ENCODE data around the gene ASB1.
"Not testable (repeated sequence)": the region's sequence is repeated elsewhere in the genome, so short reads cannot be mapped to it uniquely, and the experiment has no call there.

The ASB1 gene

DNA sequence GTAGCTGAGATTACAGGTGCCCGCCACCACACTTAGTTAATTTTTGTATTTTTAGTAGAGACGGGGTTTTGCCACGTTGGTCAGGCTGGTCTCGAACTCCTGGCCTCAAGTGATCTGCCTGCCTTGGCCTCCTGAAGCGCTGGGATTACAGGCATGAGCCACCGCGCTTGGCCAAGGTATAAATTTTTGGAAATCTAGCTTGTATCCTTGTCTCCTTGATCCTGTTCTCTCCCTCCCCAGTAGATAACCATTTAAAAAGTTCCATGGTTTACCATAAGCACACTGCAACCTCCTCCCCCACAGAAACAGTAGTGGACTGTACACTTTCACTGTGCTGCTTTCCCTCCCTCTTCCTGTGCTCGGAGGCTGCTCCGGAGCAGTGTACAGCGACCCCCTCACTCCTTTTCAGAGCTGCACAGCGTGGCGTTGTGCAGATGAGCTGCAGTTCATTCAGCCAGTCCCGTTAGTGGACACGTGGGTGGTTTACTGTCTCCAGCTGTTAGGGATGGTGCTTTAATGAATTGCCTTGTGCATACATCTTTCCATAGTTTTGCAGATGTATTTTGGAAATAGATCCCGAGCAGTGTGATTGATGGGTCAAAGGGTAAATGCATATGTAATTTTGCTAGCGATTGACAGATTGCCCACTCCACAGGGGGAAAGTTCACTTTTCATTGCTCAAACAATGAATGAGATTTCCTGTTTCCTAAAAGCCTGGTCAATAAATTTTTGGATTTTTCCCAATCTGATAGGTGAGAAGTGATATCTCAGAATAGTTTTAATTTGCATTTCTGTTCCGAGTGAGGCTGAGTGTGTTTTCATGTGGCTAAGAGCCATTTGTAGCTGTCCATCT, 14.8 kb downstream of the ASB1 start:
- no peak for DNase-seq (ENCODE audit: low read depth in 3 of 3, low spot score in 1 of 3)

DNA sequence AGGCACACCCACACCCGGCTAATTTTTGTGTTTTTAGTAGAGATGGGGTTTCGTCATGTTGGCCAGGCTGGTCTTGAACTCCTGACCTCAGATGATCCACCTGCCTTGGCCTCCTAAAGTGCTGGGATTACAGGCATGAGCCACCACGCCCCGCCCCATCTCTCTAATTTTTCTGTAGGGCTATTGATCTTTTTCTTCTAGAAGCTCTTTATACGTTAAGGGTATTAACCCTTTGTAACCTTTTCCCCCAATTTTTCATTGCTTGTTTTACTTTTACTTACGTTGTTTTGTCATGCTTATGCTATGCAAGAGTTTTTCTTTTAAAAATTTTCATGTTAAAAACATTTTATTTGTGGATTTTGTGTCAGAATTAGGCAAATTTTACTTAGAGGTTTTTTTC, 15.5 kb downstream of the ASB1 start:
- not testable (repeated sequence) for DNase-seq (ENCODE audit: low read depth in 3 of 3, low spot score in 1 of 3)

DNA sequence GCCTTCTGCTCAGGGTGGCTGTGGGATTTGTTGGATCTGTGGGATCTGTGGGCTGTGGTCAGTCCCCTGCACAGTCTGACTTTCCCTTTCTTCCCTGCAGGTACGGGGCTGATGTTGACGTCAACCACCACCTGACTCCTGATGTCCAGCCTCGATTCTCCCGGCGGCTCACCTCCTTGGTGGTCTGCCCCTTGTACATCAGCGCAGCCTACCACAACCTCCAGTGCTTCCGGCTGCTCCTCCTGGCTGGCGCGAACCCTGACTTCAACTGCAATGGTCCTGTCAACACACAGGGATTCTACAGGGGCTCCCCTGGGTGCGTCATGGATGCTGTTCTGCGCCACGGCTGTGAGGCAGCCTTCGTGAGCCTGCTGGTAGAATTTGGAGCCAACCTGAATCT, 17.5 kb downstream of the ASB1 start:
- no peak for DNase-seq (ENCODE audit: low read depth in 3 of 3, low spot score in 1 of 3)

DNA sequence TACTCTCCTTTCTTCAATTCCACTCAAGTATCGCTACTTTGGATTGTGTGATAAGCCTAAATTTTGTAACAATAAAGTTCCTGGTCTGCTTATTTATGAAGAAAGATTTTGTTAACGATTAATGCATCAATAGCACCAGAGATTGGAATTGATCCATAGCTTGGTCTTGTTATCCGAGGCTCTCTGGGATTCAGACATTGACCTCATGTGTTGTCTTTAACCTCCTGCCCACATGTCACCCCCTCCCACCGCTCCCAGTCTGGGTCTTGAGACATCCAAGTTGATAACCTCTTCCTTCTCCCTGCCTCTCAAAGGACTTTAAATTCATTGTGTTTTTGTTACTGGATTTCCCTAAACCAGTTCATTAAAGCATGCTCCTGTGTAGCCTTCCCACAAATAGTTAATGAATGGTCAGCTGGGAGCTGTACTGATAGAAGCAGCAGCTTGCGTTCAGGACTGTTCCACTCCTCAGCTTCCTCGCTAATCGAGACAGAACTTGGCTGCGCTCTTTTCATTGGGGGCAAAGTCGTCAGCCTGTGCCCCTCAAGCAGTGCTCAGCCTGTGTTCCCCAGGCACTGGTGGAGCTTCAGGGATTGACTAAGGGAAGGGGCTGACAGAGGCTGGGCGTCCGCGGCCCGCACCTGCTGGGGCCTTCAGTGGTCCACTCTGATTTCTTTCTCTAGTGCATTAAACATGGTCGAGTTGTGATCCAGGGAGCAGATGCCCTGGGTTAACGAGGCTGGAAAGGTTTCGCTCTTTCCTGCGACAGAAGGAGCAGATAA, 18.9 kb downstream of the ASB1 start:
- DNase-seq (ENCODE audit: low read depth in 3 of 3, low spot score in 1 of 3), result no peak

DNA sequence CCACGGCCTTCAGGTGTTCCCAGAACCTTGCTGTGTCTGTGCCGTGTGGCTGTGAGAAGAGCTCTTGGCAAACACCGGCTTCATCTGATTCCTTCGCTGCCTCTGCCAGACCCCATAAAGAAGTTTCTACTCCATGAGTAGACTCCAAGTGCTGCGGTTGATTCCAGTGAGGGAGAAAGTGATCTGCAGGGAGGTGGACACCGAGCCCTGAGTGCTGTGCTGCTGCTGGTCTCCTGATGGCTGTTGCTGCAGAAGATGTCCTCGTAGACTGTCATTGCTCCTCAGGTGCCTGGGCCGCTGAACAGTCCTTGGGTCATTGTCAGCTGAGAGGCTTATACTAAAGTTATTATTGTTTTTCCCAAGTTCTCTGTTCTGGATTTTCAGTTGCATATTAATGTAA, 19.6 kb downstream of the ASB1 start:
- no peak for DNase-seq (ENCODE audit: low read depth in 3 of 3, low spot score in 1 of 3)

DNA sequence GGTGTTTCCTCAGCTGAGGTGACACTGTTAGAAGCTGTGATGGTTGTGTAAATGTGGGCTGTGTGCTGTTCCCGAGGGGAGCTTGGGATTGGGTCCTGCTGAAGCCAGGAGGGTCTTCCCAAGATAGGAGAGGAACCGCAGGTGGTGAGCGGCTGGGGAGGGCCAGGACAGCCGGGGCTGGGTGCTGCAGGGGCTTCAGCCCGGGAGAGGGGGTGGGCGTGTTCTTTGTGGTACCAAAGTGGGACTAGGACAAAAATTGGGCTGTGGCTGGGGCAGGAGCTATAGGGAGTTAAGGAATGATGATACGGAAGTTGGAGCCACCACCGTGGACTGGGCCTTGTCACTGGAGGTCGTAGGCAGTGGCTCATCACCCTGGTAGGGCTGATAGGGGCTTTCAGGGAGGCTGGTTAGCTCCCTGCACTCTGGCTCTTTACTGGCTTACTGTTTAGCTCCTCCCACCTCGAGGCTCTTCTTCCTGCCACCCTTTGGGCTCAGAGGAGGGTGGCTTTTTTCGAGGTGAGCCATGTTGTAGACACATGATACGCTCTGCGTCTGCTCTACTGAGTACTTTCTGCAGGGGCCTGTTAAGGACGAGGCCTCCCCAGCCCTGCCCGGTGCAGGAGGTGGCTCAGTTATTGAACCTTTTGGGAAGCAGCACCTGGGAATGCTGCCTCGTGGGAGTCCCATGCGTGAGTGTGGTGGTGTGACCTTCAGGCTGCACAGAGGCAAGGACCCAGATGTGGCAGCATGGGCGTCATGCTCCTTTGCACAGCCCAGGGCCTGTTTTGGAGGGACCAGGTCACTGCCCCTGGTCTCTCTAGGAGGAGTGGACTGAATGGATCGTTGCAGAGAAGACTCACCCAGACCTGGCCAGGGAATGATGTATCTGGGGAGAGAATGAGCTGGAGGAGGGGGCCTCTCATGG, 21.6 kb downstream of the ASB1 start:
- no peak for DNase-seq (ENCODE audit: low read depth in 3 of 3, low spot score in 1 of 3)

DNA sequence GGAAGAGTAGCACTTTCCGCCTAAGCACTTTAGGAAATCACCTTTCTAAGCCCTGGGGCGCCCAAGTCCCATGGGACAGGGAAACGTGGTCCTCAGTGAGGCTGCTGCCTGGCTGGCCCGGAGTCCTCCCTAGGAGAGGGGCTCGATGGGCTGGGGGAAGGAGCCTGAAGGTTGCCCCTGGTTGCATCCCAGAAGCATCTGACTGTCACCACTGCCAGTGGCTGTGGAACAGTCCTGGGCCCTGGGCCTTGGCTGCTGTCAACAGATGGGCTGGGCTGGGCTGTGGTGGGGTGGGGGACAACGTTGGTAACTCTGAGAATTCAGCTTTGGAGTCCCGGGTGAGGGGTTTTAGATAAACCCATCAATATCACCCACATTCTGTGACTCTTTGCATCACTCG, 22.5 kb downstream of the ASB1 start:
- no peak for DNase-seq (ENCODE audit: low read depth in 3 of 3, low spot score in 1 of 3)

DNA sequence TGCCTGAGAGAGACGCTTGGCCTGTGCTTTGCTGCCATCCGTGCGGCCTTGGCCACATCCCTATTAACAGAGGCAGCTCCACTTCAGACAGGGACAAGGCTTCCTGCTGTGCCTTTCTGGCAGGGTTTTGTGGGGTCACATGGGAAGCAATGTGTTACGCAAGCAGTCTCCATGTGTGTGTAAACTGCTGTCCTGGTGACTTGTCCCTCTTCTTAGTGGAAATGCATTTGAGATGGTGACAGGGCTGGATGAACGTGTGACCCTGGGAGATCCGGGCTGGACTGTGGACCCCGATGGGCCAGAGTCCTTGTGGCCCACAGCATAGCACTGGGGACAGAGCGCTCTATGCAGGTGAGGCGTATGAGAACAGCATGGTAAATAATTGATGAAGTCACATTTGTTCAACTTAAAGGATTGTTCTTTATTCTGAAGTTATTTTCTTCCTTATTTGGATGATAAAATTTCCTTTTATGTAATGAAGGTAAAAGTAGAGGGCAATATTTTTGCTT, 23.2 kb downstream of the ASB1 start:
- DNase-seq (ENCODE audit: low read depth in 3 of 3, low spot score in 1 of 3), result no peak

DNA sequence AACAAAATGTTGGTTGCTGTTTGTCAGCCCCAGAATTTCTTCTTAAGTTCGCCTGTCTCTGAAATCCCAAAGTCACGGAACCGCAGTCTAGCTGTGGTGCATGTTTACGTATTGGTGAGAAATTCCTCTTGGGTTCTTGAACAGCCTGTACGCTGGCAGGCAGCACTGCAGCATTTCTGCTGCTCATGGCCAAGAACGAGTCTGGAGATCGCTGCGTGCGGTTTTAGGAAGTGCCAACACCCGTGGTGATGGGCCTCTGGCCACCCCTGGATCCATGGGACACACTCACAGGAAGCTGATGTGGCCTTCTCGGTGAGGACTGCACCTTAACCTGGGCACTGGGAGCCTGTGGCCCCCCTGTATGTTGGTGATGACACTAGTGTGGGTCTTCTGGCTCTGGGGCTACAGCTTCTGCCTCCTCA, 23.7 kb downstream of the ASB1 start:
- DNase-seq (ENCODE audit: low read depth in 3 of 3, low spot score in 1 of 3), result no peak

DNA sequence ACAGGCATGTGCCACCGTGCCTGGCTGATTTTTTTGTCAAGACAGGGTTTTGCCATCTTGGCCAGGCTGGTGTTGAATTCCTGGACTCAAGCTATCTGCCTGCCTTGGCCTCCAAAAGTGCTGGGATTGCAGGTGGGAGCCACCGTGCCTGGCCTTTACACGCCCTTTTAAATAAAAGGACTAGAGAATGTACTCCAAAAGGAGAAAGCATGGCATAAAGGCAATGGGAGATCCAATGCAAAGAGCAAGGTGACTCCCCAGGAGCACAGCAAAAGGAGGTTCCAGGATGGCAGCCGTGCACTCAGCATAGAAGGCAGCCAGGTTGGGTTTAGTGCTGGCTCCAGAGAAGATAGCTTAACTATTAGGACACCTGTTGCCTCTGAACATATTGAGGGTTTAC, 27.1 kb downstream of the ASB1 start:
- no peak for DNase-seq (ENCODE audit: low read depth in 3 of 3, low spot score in 1 of 3)

DNA sequence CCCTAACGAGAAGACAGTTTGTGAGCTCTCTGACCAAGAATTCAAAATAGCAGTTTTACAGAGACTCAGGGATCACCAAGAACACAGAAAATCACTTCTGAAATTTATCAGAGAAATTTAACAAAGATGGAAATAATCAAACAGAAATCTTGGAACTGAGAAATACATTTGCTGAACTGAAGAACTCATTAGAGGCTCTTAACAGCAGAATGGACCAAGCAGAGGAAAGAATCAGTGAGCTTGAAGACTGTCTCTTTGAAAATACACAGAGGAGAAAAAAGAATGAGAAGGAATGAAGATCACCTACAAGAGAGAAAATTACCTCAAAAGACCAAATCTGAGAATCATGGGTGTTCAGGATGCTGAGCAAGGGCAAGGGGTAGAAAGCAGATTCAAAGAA, 29.7 kb downstream of the ASB1 start:
- no peak for DNase-seq (ENCODE audit: low read depth in 3 of 3, low spot score in 1 of 3)

DNA sequence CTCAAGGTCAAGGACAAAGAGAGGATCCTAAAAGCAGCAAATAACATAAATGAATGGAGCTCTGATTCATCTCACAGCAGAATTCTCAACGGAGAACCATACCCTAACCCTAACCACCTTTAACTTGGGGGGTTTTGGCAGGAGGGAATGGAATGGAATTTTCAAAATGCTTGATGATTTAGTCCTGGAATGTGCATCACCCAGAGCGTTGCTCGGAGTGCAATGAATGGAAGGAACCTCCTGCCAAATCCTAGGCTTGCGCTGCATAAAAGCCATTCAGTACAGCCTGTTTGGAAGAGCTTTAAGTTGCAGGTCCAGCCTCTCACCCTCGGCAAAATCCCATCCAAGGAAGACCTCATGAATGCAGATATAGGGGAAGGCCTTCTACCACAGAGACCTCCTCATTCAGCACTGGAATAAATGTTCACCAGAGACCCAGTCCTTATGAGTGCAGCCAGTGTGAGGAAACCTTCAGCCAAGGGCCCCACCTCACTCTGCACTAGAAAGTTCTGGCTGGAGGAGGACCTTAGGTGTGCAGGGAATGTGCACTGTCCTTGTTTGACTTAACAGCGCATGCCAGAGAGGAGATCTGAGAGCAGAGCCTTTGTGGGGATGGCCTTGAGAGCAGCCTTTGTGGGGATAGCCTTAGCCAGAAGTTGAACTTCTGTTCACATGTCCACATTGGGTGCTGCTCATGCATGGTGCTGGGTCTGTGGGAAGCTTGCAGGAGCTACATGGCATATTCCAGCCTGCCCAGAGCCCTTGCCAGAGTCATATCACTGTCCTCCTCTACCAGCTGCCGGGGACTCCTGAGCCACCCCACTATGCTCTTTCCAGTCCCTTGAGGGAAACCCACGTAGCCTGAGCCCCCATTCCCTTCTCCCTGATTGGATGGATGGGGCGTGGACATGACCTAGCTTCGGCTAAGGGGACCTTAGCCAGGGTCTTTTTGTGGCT, 30.5 kb downstream of the ASB1 start:
- DNase-seq (ENCODE audit: low read depth in 3 of 3, low spot score in 1 of 3), result no peak

DNA sequence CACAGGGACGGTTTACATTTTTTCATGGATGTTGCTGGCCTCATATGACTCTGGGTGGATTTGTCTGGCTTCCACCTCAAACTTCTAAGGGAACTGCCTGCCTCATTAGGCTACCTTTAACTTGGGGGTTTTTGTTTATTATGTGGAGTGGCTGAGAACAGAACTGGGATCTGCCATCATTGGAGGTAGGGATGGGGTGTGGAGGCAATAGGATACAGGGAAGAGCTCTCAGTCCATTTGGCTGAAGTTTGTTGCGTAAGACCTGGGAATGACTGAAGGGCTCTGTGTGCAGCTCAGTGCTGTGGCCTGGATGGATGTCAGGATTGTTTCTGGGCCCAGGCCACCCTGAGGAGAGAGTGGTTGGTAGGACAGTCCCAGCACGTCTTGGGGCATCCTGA, 31.2 kb downstream of the ASB1 start:
- DNase-seq (ENCODE audit: low read depth in 3 of 3, low spot score in 1 of 3), result no peak

DNA sequence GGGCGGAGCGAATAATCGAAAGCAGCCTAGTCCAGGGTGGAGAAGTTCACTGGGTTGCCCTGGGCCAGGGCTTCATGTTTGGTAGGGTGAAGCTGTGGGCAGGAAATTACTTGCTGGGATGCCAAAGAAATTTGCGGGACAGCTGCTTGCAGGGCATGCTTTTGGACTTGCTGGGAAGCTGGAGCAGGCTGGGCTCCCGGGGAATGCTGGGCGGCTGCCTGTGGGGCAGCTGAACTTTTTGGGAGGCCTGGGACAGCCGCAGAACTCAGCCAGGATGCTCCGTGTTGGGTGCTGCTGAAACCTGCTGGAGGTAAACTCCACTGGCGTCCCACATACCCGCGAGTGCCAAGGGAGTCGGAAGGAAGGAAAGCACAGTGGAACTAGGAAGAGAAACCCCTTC, 31.9 kb downstream of the ASB1 start:
- DNase-seq (ENCODE audit: low read depth in 3 of 3, low spot score in 1 of 3), result no peak

DNA sequence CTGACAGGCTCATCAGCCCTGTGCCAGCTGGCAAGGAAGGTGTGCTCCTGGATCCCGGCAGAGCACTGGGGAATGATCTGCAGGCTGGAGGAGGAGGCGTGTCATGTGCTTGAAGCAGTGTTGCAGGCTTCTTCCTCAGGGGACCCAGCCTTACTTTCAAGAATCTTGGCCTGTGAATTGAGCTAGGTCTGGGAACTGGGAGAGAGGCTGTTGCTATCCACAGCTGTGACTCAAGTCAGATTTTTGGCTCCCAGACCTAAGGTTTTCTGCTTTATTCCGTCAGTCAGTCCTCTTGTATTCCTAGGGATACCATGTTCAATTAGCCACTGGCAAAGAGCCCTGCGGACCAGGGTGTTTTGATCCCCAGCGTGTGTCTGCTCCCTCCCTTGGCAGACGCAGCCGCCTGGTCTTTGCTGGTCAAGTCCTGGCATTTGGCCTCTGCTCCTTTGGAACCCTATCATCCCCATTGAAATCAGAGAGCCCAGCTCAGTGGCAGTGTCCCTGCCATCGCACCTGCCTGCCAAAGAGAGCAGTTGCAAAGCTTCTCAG, 32.4 kb downstream of the ASB1 start:
- no peak for DNase-seq (ENCODE audit: low read depth in 3 of 3, low spot score in 1 of 3)

DNA sequence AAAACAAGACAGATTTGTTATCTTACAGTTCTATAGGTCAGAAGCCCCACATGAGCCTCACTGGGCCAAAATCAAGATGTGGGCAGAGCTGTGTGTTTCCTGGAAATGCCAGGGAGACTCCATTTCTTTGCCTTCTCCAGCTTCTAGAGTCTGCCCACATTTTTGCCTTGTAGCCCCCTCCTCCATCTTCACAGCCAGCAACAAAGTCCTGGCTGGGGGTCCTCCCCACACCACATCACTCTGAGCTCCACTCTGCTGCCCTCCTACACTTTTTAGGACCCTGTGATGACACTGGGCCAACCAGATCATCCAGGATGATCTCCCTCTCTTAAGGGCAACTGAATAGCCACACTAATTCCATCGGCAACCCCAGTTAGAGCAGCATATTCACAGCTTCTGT, 34.3 kb downstream of the ASB1 start:
- DNase-seq (ENCODE audit: low read depth in 3 of 3, low spot score in 1 of 3), result no peak

DNA sequence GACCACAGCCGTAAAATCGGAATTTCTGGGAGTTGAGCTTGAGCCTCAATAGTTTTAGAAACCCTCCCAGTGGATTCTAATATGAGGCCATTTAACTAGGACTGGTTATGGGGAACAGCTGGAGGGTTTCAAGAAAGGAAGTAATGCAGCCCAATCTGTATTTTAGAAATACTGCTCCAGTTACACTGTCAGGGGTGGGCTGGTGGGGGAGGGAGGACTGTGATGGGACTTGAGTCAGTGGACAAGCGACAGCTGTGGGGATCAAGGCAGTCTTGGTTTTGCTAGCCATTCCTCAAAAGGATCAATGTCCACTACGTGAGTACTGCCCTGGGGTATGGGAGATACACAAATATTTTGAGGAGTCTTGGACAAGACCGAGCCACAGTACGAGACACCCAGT, 34.8 kb downstream of the ASB1 start:
- DNase-seq (ENCODE audit: low read depth in 3 of 3, low spot score in 1 of 3), result no peak

DNA sequence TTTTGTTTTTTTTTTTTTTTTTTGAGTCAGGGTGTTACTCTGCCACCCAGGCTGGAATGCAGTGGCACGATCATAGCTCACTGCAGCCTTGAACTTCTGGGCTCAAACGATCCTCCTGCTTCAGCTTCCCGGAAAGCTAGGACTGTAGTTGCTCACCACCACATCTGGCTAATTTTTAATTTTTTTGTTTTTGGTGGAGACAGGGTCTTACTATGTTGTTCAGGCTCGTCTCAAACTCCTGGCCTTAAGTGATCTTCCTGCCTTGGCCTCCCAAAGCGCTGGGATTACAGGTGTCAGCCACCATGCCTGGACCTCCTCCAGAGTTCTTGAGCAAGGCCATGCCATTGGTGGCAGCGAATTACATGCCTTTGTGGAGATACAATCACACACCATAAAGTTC, 35.2 kb downstream of the ASB1 start:
- no peak for DNase-seq (ENCODE audit: low read depth in 3 of 3, low spot score in 1 of 3)

DNA sequence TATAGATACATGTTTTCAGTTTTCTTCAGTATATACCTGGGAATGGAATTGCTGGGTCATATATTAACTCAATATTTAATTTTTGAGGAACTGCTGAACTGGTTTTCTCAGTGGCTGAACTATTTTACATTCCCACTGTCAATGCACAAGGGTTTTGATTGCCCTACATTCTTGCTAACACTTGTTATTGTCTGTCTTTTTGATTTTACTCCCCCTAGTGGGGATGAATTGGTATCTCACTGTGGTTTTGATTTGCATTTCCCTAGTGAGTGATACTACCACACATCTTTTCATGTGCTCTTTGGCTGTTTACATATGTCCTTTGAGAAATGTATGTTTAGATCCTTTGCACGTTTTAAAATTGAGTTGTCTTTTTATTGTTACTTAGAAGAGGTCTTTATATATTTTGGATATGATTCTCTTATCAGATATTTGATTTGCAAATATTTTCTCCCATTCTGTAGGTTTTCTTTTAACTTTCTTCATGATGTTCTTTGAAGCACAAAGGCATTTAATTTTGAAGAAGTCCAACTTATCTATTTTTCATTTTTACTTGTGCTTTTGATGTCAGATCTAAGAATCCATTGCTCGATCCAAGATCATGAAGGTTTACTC, 36.2 kb downstream of the ASB1 start:
- no peak for DNase-seq (ENCODE audit: low read depth in 3 of 3, low spot score in 1 of 3)

Data from stimulated activated CD4-positive, alpha-beta T cell treated with anti-CD3 and anti-CD28 coated beads, TNF-alpha, amount 100 ng/mL, for 1 hour (primary cell).